HCT116 (cell line): Measurements from ENCODE around the gene TSPAN11. TPM values are rescaled to one million over a fixed set of nuclear protein-coding genes. Genes with fewer than 3 reads are reported as not detected.

ENCODE experiments used
- ATAC-seq: fragments of 200-7000 bp; cut with Tn5 transposase; 2 replicates; pipeline ENCODE4 v1.9.1; 2020; ENCODE audit warnings: mild to moderate bottlenecking, moderate library complexity
- BruUV-seq: library from RNA; stranded (reverse); fragments of 400-500 nt; replicated peaks from 2 replicates; lab custom pipeline; 2021; lab: Mats Ljungman, UMichigan
- CTCF ChIA-PET: fragments of 300-600 bp; sonication (Branson Sonifier 250); formaldehyde crosslinking; loops from one replicate; lab custom pipeline; 2021; ENCODE audit warnings: antibody characterized with exemption; lab: Charles Lee
- POLR2A ChIA-PET: fragments of 300-600, 350-600 bp; sonication (Branson Sonifier 250); formaldehyde crosslinking; loops from one replicate; lab custom pipeline; 2021; ENCODE audit warnings: antibody characterized with exemption; lab: Charles Lee
- RAD21 ChIA-PET, 2 experiments: fragments of 300-600 bp; sonication (Branson Sonifier 250); formaldehyde crosslinking; loops; one replicate each; lab custom pipeline; 2023; ENCODE audit warnings: low total read pairs in 2 of 2; ENCODE audit not compliant: uncharacterized antibody in 2 of 2, unreplicated experiment in 2 of 2, low non-redundant PET in 1 of 2; lab: Charles Lee
- DNase-seq: peaks from one replicate; pipeline ENCODE4 v3.0.0-alpha.2; 2010; ENCODE audit warnings: low read depth, low spot score
- H2AFZ ChIP-seq: fragments of 200-600 bp; shearing (Covaris generic), sonication (generic); 2 replicates; pipeline ENCODE4 v1.6.1; 2017; ENCODE audit warnings: low read depth, mixed run types, mixed read lengths, antibody characterized with exemption, low read length; ENCODE audit not compliant: poor library complexity, severe bottlenecking
- H3K27ac ChIP-seq: 2 replicates; pipeline ENCODE4 v1.5.1; 2012; ENCODE audit warnings: low read depth, low read length
- H3K27me3 ChIP-seq: fragments of 200-600 bp; sonication (generic); 2 replicates; pipeline ENCODE4 v1.6.1; 2016; ENCODE audit warnings: mixed run types, low read length, mixed read lengths; ENCODE audit not compliant: insufficient read depth
- H3K36me3 ChIP-seq, 2 experiments: fragments of 200-500 bp in 1 of 2; fragments of 200-600 bp in 1 of 2; sonication (Bioruptor generic) in 1 of 2; sonication (generic) in 1 of 2; 2 replicates each; pipeline versions ENCODE4 v1.5.1 to v1.6.1; 2014 to 2016; ENCODE audit warnings: low read length in 2 of 2, inconsistent platforms in 1 of 2, mixed read lengths in 1 of 2, mixed run types in 1 of 2; ENCODE audit not compliant: insufficient read depth in 2 of 2, control insufficient read depth in 1 of 2
- H3K4me1 ChIP-seq, 2 experiments: fragments of 200-600 bp in 1 of 2; sonication (generic) in 1 of 2; 2 replicates each; pipeline versions ENCODE4 v1.5.1 to v1.6.1; 2012 to 2017; ENCODE audit warnings: low read length in 2 of 2, inconsistent platforms in 1 of 2, mild to moderate bottlenecking in 1 of 2, mixed read lengths in 1 of 2, mixed run types in 1 of 2, moderate library complexity in 1 of 2; ENCODE audit not compliant: insufficient read depth in 2 of 2, control insufficient read depth in 1 of 2
- H3K4me2 ChIP-seq: fragments of 200-600 bp; sonication (generic); 2 replicates; pipeline ENCODE4 v1.6.1; 2017; ENCODE audit warnings: mixed run types, low read length, mixed read lengths
- H3K4me3 ChIP-seq, 2 experiments: fragments of 200-600 bp in 1 of 2; sonication (generic) in 1 of 2; replicated peaks in 1 of 2; 2 replicates each; pipeline ENCODE4 v1.5.1; 2011 to 2016; ENCODE audit warnings: low read length in 2 of 2, control low read depth in 1 of 2, low read depth in 1 of 2, mild to moderate bottlenecking in 1 of 2, mixed read lengths in 1 of 2, mixed run types in 1 of 2
- H3K79me2 ChIP-seq: fragments of 200-600 bp; sonication (generic); 2 replicates; pipeline ENCODE4 v1.6.1; 2017; ENCODE audit warnings: mild to moderate bottlenecking, mixed run types, low read length, moderate library complexity, mixed read lengths; ENCODE audit not compliant: insufficient read depth
- H3K9ac ChIP-seq: fragments of 200-600 bp; sonication (generic); 2 replicates; pipeline ENCODE4 v1.6.1; 2016; ENCODE audit warnings: low read length, mixed read lengths
- H3K9me2 ChIP-seq: fragments of 200-600 bp; sonication (generic), shearing (Covaris generic); 2 replicates; pipeline ENCODE4 v1.6.1; 2017; ENCODE audit warnings: mixed run types, mild to moderate bottlenecking, moderate library complexity; ENCODE audit not compliant: insufficient read depth
- H3K9me3 ChIP-seq, 2 experiments: fragments of 200-500 bp in 1 of 2; fragments of 200-600 bp in 1 of 2; sonication (Bioruptor generic) in 1 of 2; sonication (generic) in 1 of 2; 2 replicates each; pipeline ENCODE4 v1.6.1; 2014 to 2017; ENCODE audit warnings: low read length in 2 of 2, mixed read lengths in 2 of 2, inconsistent platforms in 1 of 2, low read depth in 1 of 2, mild to moderate bottlenecking in 1 of 2, mixed run types in 1 of 2, moderate library complexity in 1 of 2; ENCODE audit not compliant: control insufficient read depth in 1 of 2, insufficient read depth in 1 of 2
- H4K20me1 ChIP-seq: fragments of 200-600 bp; sonication (generic), shearing (Covaris generic); 2 replicates; pipeline ENCODE4 v1.6.1; 2017; ENCODE audit warnings: mixed run types, mild to moderate bottlenecking, moderate library complexity; ENCODE audit not compliant: insufficient read depth
- CEBPB ChIP-seq: IDR thresholded peaks from 2 replicates; pipeline ENCODE4 v1.6.1; 2012; ENCODE audit warnings: low read depth
- MAX ChIP-seq: IDR thresholded peaks from 2 replicates; pipeline ENCODE4 v1.6.1; 2012
- REST ChIP-seq: IDR thresholded peaks from 2 replicates; pipeline ENCODE4 v1.6.1; 2012; ENCODE audit warnings: low read depth
- SIN3A ChIP-seq: IDR thresholded peaks from 2 replicates; pipeline ENCODE4 v1.6.1; 2012; ENCODE audit warnings: low read depth
- TCF7L2 ChIP-seq: IDR thresholded peaks from 2 replicates; pipeline ENCODE4 v1.7.0; 2011; ENCODE audit warnings: borderline replicate concordance, inconsistent platforms; ENCODE audit not compliant: insufficient read depth, insufficient read length; ENCODE audit errors: extremely low read depth
- intact Hi-C: fragments of 100-400 bp; cut with micrococcal nuclease; formaldehyde crosslinking; loops from 2 replicates; pipeline ENCODE4 v1.10.0; 2022
- total RNA-seq: library from RNA; stranded (reverse); gene quantifications from one replicate; pipeline ENCODE4 v1.2.1, GENCODE V29; 2021; ENCODE audit not compliant: unreplicated experiment

TSPAN11 gene
- total RNA-seq, 1 experiment from 2014 or later: not detected

- no TSS peak for BruUV-seq
- no peak overlapping the region for H2AFZ ChIP-seq
- H3K79me2 ChIP-seq: no peaks in the 10 kb centered on the region
- no peak overlapping the region for H3K27ac ChIP-seq
- no peaks in the 10 kb centered on the region for H3K27me3 ChIP-seq
- H3K4me1 ChIP-seq: peaks cover 0 to 5% of the 10 kb centered on the region in 2 experiments; a peak in 1 of 4 replicates
- ChIA-PET POLR2A (no interaction called here), RAD21 (no interaction called here), CTCF (no interaction called here)
- H3K4me2 ChIP-seq: no peak overlapping the region
- H3K9me2 ChIP-seq: no peaks in the 10 kb centered on the region
- no peak for ATAC-seq
- H4K20me1 ChIP-seq: no peaks in the 10 kb centered on the region
- H3K9me3 ChIP-seq: no peaks in the 10 kb centered on the region
- H3K4me3 ChIP-seq: no peak overlapping the region
- DNase-seq: no peak
- H3K9ac ChIP-seq: no peak overlapping the region
- TF ChIP-seq TCF7L2 (no peak), MAX (no peak), REST (no peak), SIN3A (no peak), CEBPB (no peak)
- intact Hi-C loops: no loop called here
- H3K36me3 ChIP-seq: no peaks in the 10 kb centered on the region
These were observed 71.3 kb downstream of the TSPAN11 start for GRCh38 chr12:30997685-30998440.
